Measurements from ENCODE around the gene CCDC148.

DNA sequence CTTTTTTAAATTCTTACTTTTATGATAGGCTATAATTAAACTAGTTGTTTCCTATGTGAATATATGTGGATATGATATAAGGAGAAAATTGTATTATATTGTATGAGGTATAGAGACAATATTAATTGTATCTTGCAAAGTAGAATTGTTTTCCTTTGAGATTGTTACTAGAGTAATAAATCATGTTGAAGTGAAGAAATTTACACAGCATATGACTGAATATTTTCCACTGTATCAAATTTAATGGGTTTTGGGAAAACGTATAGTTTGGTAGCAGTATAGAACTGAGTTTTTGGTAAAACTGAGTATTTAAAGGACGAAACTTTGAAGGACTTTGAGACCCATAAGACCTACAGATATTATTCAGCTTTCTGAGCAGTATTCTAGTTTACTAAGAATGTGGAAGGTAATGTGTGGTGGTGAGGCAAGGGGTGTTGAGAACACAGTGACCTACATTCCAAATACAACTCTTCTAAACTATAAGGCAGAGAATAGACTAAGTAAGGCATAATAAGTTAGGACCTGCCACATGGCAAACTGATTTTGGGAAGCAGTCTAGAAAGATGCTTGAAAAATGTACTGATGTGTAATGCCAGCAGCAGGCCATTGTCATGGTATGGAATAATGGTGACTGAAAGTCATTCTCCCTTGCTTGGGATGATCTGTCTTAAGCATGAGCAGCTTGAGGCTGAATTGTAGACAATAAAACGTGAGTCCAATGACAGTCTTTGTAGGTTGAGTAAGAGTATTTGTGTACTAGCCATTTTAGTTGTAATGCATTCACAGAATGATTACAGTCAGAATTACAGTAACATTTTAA, 29.8 kb upstream of the CCDC148 start:
- TF ChIP-seq, protein P1, sequence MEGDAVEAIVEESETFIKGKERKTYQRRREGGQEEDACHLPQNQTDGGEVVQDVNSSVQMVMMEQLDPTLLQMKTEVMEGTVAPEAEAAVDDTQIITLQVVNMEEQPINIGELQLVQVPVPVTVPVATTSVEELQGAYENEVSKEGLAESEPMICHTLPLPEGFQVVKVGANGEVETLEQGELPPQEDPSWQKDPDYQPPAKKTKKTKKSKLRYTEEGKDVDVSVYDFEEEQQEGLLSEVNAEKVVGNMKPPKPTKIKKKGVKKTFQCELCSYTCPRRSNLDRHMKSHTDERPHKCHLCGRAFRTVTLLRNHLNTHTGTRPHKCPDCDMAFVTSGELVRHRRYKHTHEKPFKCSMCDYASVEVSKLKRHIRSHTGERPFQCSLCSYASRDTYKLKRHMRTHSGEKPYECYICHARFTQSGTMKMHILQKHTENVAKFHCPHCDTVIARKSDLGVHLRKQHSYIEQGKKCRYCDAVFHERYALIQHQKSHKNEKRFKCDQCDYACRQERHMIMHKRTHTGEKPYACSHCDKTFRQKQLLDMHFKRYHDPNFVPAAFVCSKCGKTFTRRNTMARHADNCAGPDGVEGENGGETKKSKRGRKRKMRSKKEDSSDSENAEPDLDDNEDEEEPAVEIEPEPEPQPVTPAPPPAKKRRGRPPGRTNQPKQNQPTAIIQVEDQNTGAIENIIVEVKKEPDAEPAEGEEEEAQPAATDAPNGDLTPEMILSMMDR (IDR thresholded peaks at IDR 0.05 in 4 of 5, conservative IDR thresholded peaks at IDR 0.05 in 1 of 5), result no peak
- no peak for TF ChIP-seq POLR2A (IDR thresholded peaks at IDR 0.05)
